Omental fat pad (tissue), 4 donors: ENCODE data around the gene EHBP1. TPM values are rescaled to one million over a fixed set of nuclear protein-coding genes. Genes with fewer than 3 reads are reported as not detected.
"Not testable (repeated sequence)": the region's sequence is repeated elsewhere in the genome, so short reads cannot be mapped to it uniquely, and the experiment has no call there.

ENCODE experiments used
- ATAC-seq: fragments of 150-250 bp; one replicate; pipeline ENCODE4 v1.9.1; 2016; ENCODE audit warnings: mild to moderate bottlenecking, moderate library complexity; ENCODE audit not compliant: low FRiP score
- DNase-seq: peaks from one replicate; pipeline ENCODE4 v3.0.0-alpha.2; 2019; ENCODE audit warnings: low spot score
- CTCF ChIP-seq, 3 donors: fragments of 450-650 bp; IDR thresholded peaks; one replicate each; pipeline ENCODE4 v1.5.1; 2016 to 2017; ENCODE audit warnings: antibody characterized with exemption in 3 of 3, mild to moderate bottlenecking in 3 of 3, moderate library complexity in 2 of 3
- total RNA-seq, 4 donors: library from RNA; depleted of rRNA; stranded (reverse); fragments of >200 nt; gene quantifications; one replicate each; pipeline ENCODE4 v1.1.0, GENCODE V29; 2016

Gene EHBP1
- total RNA-seq, 4 donors from 2014 or later: 60.9 to 91.3 (median 78.6) TPM

GRCh38 chr2:62741954-62742722, 36.6 kb downstream of the EHBP1 start:
- TF ChIP-seq CTCF (IDR thresholded peaks at IDR 0.05): no peak
- DNase-seq: no peak
- ATAC-seq: no peak

GRCh38 chr2:62743506-62743905, 38.0 kb downstream of the EHBP1 start:
- no peak for TF ChIP-seq CTCF (IDR thresholded peaks at IDR 0.05)
- ATAC-seq: no peak
- DNase-seq: no peak

DNA sequence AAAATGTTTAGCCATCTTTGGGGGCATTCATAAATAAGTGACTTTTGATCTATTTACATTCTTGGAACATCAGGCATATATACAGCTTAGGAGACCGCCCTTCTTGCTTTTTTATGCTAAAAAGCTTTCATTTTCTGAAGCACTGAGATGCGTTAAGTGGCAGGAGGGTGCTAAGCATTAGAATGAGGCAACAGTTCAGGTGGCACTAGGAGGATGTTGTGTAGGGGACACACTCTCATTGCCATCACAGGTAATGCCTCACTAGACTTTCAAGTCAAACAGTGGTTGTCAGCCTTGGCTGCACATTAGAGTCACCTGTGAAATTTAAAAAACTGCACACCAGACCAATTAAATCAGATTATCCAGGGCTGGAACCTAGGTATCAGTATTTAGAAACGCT, 39.1 kb downstream of the EHBP1 start:
- DNase-seq (no peak), ATAC-seq (no peak)
- no peak for TF ChIP-seq CTCF (IDR thresholded peaks at IDR 0.05)

DNA sequence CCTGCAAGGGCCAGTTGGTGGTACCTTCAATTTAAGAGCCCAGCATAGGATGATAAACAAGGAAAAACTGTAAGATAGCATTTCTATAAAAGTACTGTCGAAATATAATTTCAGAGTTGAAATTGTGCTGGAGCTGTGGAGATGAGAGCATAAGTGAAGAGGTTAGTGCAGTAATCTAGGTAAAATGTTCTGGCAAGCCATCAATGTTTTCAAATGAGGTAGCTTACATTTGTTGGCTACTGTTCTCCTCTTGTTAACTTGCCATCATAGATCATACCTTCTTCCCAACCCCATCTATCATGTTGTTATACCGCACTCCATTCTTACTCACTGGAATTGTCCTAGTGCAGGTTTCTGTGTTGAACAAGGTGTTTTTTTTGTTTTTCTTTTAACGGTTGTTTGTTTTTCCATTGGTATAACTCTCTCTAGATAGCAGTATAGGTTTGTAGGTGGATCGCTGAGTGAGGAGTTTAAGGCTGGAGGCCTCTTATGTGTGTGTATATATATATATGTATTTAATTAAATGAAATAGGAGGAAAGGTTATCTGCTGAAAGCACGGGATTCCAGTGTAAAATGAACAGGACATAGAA, 40.5 kb downstream of the EHBP1 start:
- ATAC-seq (no peak), DNase-seq (no peak)
- no peak for TF ChIP-seq CTCF (IDR thresholded peaks at IDR 0.05)

DNA sequence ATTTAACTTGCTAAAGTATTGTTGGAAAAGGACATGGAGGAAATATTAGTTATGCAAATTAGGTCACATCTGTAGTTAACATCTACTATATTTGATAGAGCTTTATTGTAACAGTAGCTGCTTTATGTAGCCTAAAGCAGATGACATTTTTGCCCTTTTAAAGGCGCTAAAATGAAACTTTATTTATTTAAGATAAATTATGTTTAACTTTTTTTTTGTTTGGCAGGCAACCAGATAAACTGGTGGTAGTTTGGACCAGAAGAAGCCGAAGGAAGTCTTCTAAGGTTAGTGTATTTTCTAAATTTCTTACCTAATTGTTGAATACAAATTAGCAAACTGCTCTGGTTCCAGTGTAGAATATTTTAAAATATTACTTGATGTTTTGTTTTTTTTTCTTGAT, 41.7 kb downstream of the EHBP1 start:
- no peak for TF ChIP-seq CTCF (IDR thresholded peaks at IDR 0.05)
- no peak for ATAC-seq
- no peak for DNase-seq

DNA sequence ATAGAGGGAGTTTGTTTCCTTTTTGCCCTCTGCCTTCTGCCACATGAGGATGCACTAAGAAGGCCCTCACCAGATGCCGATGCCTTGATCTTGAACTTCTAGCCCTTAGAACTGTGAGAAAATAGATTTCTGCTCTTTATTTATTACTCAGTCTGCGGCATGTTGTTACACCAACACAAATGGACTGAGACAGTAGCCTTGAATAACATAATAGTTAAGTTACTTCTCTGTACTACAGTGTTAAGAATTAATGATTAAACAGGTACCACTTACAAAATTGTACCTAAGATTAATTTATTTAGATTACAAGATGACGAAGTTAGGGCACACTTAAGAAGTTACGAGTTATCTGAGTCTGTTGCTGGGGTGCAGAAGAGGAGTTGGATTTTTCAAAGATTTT, 42.4 kb downstream of the EHBP1 start:
- no peak for TF ChIP-seq CTCF (IDR thresholded peaks at IDR 0.05)
- DNase-seq (no peak), ATAC-seq (no peak)

DNA sequence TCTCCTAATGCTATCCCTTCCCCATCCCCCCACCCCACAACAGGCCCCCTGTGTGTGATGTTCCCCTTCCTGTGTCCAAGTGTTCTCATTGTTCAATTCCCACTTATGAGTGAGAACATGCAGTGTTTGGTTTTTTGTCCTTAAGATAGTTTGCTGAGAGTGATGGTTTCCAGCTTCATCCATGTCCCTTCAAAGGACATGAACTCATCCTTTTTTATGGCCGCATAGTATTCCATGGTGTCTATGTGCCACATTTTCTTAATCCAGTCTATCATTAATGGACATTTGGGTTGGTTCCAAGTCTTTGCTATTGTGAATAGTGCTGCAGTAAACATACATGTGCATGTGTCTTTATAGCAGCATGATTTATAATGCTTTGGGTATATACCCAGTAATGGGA, 43.6 kb downstream of the EHBP1 start:
- ATAC-seq, DNase-seq: not testable (repeated sequence)
